Left colon (tissue), 2 donors: Measurements from ENCODE around the gene ANKRD45. TPM values are rescaled to one million over a fixed set of nuclear protein-coding genes. Genes with fewer than 3 reads are reported as not detected.
"Not testable (repeated sequence)": the region's sequence is repeated elsewhere in the genome, so short reads cannot be mapped to it uniquely, and the experiment has no call there.

Experiments used
- ATAC-seq: fragments of 200-7000 bp; cut with Tn5 transposase; one replicate; pipeline ENCODE4 v1.9.1; 2020; ENCODE audit warnings: mild to moderate bottlenecking, moderate library complexity
- DNase-seq, 2 donors: peaks; one replicate each; pipeline ENCODE4 v3.0.0-alpha.2; 2020
- intact Hi-C, 2 donors: fragments of 100-400 bp; cut with DNase I in 1 of 2; cut with micrococcal nuclease in 1 of 2; formaldehyde crosslinking; loops; one replicate each; pipeline versions ENCODE4 v1.11.2 to v1.14.0; 2022; cut with DNase I, micrococcal nuclease
- total RNA-seq, 2 donors: library from RNA; stranded (reverse); fragmentation: NEBNext Ultra II Directional; extraction: Animal tissue kit (Norgen Biotek cat#: 25700); gene quantifications; one replicate each; pipeline ENCODE4 v1.2.1, GENCODE V29; 2021
- donor health status: DM: no; HTN: no; CAD: no.
- donor health status: DM: yes; HTN: yes; CAD: no.

The ANKRD45 gene
- total RNA-seq, 2 donors from 2014 or later, result 1.3 to 1.7 TPM

DNA sequence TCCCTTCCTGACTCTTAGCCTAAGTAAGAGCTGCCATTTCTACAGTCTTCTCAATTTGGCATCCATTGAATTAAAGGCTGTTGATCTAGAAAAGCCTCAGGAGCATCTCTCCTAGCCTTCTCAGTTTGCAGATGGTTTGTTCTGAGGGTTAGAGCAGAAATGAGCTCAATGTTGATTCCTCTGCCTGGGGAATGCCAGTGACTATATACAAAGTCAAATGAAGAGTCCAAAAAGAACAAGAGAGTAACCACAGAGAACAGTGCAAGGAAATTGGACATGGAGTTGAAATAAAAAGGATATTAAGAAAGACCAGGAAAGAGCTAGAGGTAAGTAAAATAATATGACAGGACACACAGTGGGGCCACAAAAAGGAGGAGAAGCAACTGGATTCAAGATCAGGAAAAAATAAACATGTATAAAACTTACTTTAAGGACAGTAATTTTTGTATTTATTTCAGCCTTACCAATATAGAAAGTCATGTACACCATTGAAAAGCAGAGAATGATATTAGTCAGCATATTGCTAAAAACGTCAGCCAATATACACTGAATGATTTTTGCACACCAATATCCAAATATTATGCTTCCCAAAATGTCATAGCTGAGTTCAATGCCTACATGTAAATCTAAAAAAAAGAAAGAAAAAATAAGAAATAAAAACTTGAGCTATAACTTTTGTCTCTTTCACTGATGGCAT is 88.1 kb downstream of the ANKRD45 start:
- DNase-seq (no peak), ATAC-seq (no peak)
- intact Hi-C loops, result no loop called here

GRCh38 chr1:173580658-173581057 is 89.0 kb downstream of the ANKRD45 start:
- intact Hi-C loops, result no loop called here
- no peak for ATAC-seq
- no peak for DNase-seq

GRCh38 chr1:173580071-173580470 is 89.6 kb downstream of the ANKRD45 start:
- DNase-seq, result no peak
- intact Hi-C loops, result no loop called here
- ATAC-seq, result no peak

DNA sequence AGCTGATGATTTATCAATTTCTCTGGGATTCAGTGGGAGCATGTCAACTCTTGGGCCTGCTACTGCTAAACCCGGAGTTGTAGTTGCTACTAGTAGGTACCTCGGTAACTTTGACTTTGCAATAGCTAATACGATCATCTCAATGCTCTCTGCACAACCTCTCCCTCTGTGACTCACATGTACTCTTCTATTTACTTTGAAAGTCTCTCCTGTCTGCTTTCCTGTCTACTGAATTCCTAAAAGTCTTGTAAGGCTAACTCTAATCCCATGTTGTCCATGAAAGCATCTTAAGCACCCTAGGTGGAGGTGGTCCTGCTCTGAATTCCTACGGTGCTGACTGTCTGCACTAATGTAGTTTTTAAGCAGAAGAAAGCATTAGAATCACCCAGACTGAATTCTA is 96.1 kb downstream of the ANKRD45 start:
- intact Hi-C loops, result no loop called here
- ATAC-seq (no peak), DNase-seq (no peak)

DNA sequence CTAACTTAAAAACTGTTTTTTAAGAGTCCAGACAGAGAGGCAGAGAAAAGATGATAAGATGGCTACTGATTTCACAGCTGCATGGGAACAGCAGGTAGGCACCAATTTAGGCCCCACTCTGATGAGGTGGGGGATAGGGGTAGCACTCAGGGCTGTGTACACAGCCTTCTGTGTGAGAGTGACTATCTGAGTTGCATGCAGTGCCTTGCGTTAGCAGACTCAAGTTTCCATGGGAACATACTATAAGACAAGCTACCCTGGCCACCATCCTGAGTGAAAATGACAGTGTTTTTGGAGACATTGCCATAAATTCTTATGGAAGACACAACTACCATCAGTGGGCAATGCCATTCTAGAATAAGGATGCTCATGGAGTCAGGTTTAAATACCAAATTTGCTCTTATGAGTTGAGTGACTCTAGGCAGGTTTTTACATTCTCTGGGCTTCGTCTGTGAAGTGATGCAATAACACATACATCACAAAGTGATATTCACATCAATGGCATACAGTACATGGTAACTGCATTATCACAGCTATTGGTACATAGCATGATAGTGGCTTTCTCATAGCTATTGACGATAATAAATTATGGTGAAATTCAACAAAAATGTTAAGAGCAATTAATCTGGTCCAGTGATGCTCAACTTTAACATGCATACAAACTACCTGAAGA is 97.3 kb downstream of the ANKRD45 start:
- DNase-seq (no peak), ATAC-seq (no peak)
- intact Hi-C loops, result no loop called here

DNA sequence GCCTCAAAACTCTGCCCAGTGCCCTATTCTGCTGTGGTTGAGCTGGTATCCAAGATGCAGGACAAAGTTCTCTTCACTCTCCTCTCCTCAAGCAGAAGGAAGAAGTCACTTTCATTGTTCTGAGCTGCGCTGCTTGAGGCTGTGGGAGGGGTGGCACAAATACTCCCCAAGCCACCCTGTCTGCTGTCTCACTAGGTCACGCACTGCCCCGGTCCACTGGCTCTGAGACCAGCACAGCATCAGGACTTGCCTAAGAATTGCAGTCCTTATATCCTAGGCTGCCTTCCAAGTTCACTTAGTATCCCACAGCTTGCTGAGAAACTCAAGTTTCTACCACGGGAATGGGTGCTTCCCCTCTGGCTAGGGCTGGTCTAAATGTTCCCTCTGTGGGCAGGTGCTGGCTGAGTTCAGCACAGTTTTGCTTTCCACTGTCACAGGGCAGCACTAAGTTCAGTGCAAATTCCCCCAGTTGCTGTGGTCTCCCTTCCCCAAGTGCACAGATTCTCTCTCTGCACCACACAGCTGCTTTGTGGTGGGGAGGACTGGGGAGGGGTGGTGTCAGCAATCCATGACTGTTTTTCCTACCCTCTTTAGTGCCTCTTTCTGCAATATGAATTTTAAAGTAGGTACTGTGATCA is 99.2 kb downstream of the ANKRD45 start:
- DNase-seq, result no peak
- no peak for ATAC-seq
- intact Hi-C loops, result no loop called here

- ATAC-seq (no peak), DNase-seq (no peak)
- intact Hi-C loops, result no loop called here
These were observed 101.2 kb downstream of the ANKRD45 start for GRCh38 chr1:173568483-173568882.

DNA sequence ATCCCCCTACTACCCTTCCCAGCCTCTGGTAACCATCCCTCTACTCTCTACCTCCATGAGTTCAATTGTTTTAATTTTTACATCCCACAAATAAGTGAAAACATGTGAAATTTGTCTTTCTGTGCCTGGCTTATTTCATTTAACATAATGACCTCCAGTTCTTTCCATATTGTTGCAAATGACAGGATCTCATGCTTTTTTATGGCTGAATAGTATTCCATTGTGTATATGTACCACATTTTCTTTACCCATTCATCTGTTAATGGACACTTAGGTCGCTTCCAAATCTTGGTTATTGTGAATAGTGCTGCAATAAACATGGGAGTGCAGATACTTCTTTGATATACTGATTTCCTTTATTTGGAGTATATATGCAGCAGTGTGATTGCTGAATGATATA is 105.8 kb downstream of the ANKRD45 start:
- DNase-seq, ATAC-seq, intact Hi-C loops: not testable (repeated sequence)

DNA sequence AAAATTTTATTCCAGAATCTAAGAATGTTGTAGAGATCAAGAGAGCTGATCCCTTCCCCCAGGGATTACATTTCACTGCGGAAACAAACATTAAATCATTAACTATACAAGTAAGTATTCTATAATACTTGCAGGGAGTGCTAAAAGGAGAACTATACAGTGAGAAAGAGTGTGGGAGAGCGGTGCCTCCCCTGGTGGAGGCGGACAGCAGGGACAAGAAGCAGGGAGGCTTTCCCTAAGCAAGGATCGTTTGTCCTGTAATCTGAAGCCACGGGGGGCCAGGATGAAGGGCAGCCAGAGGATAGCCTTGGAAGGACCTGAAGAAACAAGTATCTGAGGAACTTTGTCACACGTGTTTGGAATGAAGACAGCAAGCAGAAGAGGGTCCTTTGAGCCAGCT is 106.8 kb downstream of the ANKRD45 start:
- intact Hi-C loops, result no loop called here
- DNase-seq, result no peak

GRCh38 chr1:173561263-173561662 is 108.4 kb downstream of the ANKRD45 start:
- DNase-seq, result no peak
- no peak for ATAC-seq
- intact Hi-C loops, result no loop called here

More for the DNA sequence above, 106.8 kb downstream of the ANKRD45 start:
- ATAC-seq, result no peak

- ATAC-seq (no peak), DNase-seq (no peak)
- intact Hi-C loops, result no loop called here
These were observed 109.3 kb downstream of the ANKRD45 start for GRCh38 chr1:173560285-173560880.

Other genes with a start within 250 kb of the ANKRD45 start
- 100 to 1,000 TPM; 680 to 788 TPM for gene PRDX6, start 192.5 kb downstream of the ANKRD45 start, total RNA-seq
- gene SLC9C2, start 66.8 kb downstream of the ANKRD45 start, total RNA-seq, result under 1 TPM in 1 of 2 donors, not detected in 1; 0.17 TPM
- gene TEX50, start 34.5 kb downstream of the ANKRD45 start, total RNA-seq, result not detected
- gene KLHL20, start 45.1 kb upstream of the ANKRD45 start, total RNA-seq, result 10 to 100 TPM; 23.3 to 25.1 TPM
- gene DARS2, start 154.8 kb upstream of the ANKRD45 start, total RNA-seq, result 10 to 100 TPM; 24.3 to 27.4 TPM
- gene CENPL, start 155.0 kb upstream of the ANKRD45 start, total RNA-seq, result 1 to 10 TPM; 3.2 to 6.8 TPM
- 100 to 1,000 TPM; 241 to 261 TPM for gene GAS5, start 198.1 kb upstream of the ANKRD45 start, total RNA-seq
- 1 to 10 TPM; 7.1 to 8.4 TPM for gene ZBTB37, start 198.5 kb upstream of the ANKRD45 start, total RNA-seq
- gene SERPINC1, start 247.5 kb upstream of the ANKRD45 start, total RNA-seq, result under 1 TPM in 1 of 2 donors, not detected in 1; 0.49 TPM